ENCODE measurements around the gene CYREN. TPM values are rescaled to one million over a fixed set of nuclear protein-coding genes. Genes with fewer than 3 reads are reported as not detected.
"Not testable (repeated sequence)": the region's sequence is repeated elsewhere in the genome, so short reads cannot be mapped to it uniquely, and the experiment has no call there.

CYREN gene
- polyA plus RNA-seq, 3 donors, result 57.3 to 67.4 (median 60.9) TPM

DNA sequence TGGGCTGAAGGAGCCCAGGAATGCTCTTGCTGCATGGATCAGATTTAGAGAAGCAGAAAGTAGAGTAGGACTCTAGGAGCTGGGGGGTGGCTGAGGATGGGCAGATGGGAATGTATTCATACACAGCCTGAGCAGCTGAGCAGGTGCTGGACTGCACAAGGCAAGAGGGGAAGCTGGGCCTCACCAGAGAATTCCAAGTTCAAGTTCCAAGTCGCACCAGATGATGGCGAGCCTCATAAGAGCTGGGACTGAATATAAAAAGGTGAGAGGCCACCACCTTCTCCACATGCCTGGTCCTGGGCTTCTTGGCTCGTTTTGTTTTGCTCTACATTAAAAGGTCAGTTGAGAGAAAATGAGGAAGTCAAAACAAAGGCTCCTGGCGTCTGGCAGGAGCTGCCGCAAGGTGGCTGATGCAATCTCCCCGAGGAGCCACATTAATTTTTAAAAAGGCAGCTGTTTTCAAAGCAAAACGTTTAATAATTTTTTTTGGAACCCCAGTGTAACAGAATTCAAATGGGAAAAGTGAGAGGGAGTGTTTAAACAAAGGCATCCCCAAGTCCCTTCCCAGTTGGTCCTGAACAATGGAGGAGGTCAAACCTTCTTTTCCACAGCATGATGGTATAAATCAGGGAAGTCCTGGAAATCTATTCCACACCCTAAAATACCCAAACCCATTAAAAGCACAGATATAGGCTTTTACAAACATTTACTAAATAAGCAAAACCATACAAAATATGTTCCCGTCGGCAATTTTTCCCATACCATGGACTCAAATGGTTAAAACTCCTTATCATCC is 9.5 kb downstream of the CYREN start:
- no peak for DNase-seq (ENCODE audit: low read depth in 3 of 3, low spot score in 2 of 3)

DNA sequence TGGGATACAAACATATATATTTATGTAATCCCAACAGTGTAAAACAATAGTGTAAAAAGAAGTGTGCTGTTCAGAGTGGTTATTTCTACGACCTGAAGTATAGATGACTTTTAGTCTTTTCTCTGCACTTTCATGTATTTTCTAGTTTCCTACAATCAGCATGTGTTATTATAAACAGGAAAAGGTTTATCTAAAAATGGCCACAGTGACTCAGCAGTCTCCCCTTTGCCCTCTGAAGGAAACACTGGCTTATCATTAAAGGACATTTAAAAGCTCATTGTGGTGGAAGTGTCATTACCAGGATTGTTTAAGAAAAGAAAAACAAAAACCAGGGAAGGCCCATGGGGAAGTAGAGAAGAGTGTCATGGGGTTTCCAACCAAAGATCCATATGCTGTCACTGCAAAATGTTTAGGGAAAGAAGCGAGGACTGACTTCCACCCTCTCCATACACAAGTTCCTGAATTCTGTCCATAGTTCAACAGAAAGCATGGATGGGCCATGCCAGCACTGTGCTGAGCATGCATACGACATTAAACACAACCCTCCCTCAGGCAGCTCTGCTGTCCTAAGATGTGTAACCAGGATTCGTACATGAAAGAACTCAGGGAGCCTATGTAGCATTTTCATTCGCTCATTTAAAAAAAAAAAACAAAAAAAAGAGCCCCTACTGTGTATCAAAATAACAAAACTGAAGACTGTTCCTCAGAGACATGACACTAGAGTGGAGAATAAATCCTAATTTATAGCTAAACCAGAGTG is 10.2 kb downstream of the CYREN start:
- DNase-seq (ENCODE audit: low read depth in 3 of 3, low spot score in 2 of 3), result no peak

DNA sequence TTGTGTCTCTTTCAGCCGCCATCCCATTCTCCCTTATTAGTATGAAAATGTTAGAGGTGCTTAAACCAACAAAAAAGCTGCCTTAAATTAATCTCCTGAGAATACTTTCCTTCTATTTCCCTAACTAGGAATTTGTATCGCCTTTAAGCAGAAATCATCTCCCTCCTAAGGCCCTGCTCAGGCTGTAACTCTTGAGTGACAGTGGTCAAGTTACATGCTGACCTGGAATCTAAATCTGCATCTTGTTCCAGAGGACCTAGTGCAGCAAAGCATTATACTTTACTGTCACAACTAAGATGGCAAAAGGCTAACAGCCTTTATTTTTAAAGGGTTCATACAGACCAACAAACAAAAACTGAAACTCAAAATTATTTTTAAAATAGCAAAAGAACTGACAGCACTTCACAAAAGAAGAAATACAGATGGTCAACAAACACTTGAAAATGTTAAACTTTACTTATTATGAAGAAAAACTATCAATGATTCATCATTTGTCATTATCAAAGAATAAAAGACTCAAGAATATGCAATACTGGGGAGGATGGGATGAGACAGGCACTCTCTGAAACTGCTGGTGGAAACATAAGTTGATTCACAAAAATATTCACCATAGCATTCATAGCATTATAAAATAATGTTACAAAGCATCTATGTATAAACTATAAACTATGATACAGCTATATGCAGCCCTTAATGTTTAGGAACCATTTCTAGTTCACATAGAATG is 11.0 kb downstream of the CYREN start:
- no peak for DNase-seq (ENCODE audit: low read depth in 3 of 3, low spot score in 2 of 3)

DNA sequence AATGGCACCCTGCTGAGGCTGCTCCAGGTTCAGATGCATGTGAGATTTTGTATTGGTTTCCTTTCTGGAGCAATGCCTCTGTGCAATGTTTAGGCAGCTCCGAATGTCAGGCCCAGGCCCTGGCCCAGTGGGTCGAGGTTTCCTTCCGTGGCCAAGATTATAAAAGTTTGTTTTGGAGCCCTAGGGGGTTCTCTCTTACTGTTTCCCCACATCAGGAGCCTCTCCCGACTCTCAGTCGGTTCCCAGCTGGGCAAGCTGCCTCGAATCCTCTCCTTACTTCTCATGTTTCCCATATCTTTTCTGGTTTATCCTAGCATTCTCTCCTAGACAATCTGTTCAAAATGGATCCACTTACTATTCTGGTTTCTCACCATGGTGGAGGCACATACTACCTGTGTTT is 11.6 kb downstream of the CYREN start:
- DNase-seq (ENCODE audit: low read depth in 3 of 3, low spot score in 2 of 3), result no peak

DNA sequence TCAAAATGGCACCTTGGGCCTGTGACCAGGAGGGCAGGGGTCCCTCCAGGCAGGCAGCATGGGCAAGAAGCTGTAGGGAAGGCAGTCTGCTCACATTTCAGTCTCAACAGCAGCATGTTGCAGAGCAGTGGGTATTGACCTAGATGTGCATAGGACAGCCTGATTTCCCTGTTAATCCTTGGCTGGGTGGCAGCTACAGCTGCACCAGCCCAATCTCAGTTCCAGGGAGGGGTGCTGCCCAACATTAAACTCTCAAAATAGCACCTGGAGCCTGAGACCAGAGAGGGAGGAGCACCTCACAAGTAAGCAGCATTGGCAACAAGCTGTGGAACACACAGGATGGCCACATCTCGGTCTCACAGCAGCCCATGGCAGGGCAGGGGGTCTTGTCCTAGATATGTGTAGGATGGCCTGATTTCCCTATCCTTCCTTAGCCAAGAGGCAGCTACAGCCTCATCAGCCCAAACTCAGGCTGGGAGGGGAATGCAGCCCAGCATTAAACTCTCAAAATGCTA is 12.3 kb downstream of the CYREN start:
- no peak for DNase-seq (ENCODE audit: low read depth in 3 of 3, low spot score in 2 of 3)

DNA sequence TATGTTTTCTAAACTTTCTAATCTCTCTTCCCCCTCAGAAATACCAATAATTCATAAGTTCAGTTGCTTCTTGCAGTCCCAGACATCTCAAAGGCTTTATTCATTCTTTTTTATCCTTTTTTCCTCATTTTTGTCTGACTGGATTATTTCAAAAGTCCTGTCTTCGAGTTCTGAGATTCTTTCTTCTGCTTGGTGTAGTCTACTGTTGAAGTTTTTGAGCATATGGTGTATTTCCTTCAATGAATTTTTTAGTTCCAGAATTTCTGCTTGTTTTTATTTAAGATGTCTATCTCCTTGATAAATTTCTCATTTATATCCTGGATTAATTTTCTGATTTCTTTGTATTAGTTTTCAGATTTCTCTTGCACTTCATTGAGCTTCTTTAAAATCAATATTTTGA is 14.2 kb downstream of the CYREN start:
- no peak for DNase-seq (ENCODE audit: low read depth in 3 of 3, low spot score in 2 of 3)

DNA sequence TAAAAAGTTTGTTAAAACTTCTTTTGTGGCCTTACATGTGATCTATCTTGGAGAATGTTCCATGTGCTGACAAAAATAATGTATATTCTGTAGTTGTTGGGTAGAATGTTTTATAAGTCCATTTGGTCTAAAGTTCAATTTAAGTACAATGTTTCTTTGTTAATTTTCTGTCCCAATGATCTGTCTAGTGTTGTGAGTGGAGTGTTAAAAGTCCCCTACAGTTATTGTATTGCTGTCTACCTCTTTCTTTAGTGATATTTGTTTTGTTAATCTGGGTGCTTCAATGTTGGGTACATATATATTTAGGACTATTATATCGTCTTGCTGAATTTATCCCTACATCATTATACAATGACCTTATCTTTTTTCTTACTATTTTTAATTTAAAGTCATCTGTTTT is 15.8 kb downstream of the CYREN start:
- no peak for DNase-seq (ENCODE audit: low read depth in 3 of 3, low spot score in 2 of 3)

DNA sequence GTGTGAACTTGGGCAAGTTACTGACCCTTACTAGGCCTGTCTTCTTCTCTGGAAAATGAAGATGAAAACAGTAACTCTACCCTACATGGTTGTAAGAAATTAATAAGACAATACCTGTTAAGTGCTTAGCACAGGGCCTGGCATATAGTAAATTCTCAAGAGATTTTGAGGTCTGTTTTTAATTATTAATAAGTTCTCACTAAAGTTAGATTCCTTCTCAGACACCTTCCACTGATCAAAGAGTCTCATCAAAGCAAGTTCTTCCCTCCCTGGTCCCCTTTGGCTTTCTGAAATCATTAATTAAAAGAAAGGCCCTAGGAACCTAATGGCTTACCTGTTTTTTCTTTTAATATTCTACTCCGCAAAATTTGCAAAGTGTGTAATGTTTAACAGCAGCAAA is 18.1 kb downstream of the CYREN start:
- DNase-seq (ENCODE audit: low read depth in 3 of 3, low spot score in 2 of 3), result no peak

DNA sequence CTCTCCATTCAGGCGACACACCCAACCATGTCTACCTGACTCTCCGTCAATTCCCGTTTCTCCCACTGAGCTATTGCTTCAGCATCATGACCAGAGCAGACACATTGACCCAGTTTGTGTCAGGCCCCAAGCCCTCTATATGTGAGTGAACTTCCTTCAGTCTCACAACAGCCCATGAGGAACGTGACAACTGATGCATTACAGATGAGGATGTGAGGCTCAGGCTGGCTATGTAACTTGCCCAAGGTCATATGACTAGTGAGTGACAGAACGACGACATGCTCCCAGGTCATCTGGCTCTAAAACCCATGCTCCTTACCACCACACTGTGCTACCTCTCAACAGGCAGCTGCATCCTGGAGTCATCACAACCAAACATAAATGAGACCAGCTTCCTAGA is 19.0 kb downstream of the CYREN start:
- no peak for DNase-seq (ENCODE audit: low read depth in 3 of 3, low spot score in 2 of 3)

DNA sequence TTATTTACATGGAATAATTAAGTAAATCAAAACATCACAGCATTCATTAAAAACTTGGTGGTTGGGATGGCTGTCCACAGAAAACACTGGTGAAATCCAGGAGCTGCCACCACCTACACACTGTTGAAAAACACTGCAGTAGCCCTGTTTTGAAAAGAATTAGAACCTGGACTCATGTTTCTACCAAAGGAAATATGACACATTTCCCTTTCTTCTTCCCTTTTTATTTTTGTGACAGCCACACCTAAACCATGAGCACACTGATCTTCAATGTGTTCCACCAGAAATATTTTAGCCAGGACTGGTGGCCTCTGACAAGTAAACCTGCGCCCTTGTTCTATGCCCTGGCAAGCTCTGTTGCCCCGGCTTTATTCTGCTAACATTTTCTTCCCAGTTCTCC is 19.4 kb downstream of the CYREN start:
- DNase-seq (ENCODE audit: low read depth in 3 of 3, low spot score in 2 of 3), result no peak

DNA sequence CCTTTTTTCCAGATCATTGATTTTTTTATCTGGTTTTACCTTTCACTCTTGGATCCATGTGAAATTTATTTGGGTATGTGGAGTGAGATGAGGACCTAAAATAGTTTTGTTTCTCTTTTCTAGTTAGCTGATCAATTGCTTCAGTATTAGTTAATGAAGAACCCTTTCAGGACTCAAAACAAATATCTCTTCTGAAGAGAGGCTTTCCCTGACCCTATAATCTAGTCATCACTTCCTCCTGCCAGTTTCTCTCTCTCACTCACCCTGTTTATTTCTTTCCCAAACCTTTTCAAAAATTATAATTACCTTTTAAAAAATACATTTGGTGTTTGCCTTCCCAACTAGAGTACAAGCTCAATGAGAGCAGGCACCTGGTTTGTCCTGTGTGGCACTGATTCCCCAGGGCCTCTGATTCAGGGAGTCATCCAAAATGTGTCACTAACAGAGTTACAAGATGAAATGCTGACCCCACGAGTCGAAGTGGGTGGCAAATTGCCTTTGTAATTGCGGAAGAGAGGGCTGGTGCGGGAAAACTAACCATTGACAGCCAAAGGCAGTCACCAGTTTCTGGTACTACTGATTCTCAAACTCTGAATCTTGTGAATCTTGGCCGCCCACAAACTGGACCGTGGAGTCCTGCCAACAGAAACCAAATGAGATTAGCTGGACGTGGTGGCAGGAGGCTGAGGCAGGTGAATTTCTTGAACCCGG is 20.3 kb downstream of the CYREN start:
- no peak for DNase-seq (ENCODE audit: low read depth in 3 of 3, low spot score in 2 of 3)

DNA sequence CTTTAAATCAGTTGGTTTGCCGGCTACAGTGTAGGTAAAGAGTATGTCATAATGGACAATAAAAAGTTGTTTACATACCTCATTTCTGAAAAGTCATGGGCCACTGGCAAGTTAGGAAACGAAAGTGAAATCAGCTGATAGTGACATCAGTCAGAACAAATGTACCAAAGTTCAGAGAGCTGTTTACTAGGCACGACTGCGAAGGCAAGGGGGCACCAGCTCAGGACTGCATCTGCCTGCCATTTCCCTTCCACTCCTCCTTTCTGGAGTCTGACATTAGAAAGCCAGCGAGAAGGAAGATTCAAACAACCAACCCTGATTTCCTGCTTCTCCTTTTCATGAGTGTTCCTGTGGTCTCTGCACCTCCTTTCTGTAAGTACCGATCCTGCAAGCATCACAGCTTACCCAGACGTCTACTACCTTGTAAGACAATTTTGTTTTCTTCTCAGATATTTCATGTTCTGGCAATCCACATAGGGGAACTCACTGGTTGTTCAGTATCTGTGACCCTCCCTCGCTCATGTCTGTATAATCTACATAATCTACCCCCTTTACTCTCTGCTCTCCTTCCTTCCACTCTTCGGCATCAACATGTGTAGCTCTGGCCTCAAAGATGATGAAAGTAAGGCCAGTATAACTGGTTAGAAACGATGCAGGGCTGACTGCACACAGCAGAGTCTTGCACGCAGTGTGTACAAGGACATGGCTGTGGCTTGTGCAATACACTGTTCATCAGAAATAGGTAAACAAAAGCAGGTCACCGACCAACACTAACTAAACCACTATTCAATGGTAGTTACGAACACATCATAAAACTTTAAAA is 22.4 kb downstream of the CYREN start, which contains the start of gene TMEM140:
TSS of gene TMEM140 (plus strand) at position 174 of the 823 bp plus-strand sequence. CDS start 16,370 bp downstream, outside the sequence.
- DNase-seq (ENCODE audit: low read depth in 3 of 3, low spot score in 2 of 3), result no peak

DNA sequence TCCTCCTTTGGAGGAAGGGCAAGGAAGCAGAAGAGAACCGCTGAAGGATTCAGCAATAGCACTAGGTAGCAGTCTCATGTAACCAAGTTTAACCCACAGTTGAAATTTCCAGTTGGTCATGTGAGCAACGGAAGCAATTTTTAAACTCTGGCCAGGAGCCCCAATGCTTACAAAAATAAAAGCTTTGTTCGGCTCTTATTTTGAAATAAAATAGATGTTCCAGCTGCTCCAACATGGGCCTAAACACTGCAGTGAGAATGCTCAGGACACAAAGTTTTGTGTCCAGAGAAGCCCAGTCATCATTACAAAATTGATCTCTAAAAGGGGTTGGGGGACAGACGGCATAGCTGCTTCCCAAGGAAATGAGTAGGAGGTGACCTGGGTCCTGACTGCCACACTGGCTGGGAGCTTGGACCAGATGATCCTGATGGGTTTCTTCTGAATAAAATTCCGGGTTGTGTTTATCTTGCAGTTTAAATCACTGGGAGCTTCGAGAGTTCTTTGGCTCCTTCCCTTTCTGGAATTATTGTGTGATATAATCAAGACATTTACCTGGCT is 23.1 kb downstream of the CYREN start:
- DNase-seq (ENCODE audit: low read depth in 3 of 3, low spot score in 2 of 3), result no peak

DNA sequence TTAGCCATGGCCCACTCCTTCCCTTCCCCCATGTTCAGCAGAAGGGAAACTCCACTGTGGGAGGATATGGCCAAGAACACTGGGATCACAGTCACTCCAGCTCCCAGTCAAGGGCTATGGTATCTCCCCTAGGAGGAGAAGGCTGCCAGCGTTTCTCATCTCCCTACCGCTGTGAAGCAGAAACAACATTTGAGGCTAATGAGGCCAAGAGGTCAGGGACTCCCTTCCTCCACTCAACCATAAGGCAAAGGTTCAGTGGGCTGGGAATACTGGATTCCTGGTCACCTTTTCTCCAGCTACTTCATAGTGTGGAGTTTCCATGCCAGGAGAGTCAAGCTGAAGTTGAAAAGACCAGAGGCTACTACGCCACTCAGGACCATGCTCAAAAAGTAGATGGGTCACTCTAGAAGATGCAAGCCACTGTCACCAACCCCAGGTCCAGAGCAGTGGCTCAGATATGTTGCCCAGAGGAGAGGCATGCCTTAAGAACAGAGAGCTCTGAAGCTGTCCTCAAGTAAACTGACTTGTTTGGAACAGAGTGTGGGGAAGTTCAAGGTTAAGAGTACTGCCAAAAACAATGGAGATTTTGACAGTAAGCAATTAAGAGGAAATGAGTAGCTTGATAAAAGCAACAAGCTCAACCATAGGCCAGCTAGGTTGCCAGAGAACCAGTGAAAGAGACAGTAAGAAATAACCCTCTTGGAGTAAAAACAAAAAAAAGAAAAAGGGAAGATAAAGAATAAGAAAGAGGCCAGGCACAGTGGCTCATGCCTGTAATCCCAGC is 26.4 kb downstream of the CYREN start:
- no peak for DNase-seq (ENCODE audit: low read depth in 3 of 3, low spot score in 2 of 3)

DNA sequence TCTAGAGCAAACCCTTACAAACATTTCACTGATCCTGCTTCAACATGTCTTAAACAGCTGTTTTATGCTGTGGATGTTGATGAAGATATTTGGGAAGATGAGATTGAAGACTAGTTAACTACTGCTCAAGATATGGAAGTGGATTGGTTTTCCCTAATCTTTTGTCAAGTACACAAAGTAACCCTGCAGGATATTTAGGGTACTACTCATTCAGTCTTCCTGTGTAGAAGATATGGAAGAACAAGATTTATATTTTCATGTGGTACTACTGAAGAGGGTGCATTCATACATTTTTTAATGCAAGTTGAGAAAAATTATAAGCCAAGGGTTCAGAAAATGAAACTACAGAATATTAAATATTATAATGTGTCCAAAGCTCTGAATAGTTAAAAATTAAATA is 40.9 kb downstream of the CYREN start:
- DNase-seq (ENCODE audit: low read depth in 3 of 3, low spot score in 2 of 3), result no peak

DNA sequence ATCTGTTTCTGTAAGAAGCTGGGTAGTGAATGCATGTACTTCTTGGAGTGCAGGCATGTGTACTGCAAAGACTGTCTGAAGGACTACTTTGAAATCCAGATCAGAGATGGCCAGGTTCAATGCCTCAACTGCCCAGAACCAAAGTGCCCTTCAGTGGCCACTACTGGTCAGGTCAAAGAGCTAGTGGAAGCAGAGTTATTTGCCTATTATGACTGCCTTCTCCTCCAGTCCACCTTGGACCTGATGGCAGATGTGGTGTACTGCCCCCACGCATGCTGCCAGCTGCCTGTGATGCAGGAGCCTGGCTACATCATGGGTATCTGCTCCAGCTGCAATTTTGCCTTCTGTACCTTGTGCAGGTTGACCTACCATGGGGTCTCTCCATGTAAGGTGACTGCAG is 41.6 kb downstream of the CYREN start:
- no peak for DNase-seq (ENCODE audit: low read depth in 3 of 3, low spot score in 2 of 3)

DNA sequence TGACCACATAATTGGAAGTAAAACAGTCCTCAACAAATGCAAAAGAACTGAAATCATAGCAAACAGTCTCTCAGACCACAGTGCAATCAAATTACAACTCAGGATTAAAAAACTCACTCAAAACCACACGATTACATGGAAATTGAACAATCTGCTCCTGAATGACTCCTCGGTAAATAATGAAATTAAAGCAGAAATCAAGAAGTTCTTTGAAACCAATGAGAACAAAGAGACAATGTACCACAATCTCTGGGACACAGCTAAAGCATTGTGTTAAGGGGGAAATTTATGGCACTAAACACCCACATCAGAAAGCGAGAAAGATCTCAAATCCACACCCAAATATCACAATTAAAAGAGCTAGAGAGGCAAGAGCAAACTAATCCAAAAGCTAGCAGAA is 45.9 kb downstream of the CYREN start:
- not testable (repeated sequence) for DNase-seq (ENCODE audit: low read depth in 3 of 3, low spot score in 2 of 3)

DNA sequence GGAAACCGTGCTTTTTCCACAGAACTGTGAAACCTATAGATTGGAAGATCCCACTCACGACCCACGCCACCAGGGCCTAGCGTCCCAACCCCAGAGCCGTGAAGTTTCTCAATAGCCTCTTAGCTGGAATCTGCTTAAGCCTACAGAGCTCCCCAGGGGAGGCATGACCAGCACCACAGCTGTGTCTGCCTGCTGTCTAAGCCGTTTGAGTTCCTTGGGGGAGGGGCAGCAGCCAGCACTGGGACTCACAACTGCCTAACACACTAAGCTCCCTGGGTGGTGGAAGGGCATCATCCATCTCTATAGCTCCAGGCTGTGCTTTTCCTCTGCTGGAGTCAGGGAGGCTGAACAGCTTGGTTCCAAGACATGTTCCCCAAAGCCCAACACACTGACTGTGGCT is 48.6 kb downstream of the CYREN start:
- DNase-seq (ENCODE audit: low read depth in 3 of 3, low spot score in 2 of 3), result no peak

DNA sequence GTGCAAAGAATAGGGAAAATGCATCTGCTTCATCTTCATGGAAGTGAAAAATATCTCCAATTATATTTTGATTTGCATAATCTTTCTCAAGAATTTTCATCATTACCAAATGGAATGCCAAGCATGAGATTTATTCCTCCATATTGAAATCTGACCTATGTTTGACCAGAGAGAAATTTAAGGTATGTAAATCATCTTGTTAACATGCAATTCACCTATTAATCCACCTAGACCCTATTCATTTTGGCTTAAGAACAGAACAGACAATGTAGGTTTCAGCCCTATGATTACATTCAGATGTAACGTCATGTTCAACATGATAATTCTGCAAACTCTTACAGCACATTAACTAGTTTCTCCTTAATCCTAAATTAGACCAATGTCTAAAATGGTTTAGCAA is 53.4 kb downstream of the CYREN start:
- DNase-seq (ENCODE audit: low read depth in 3 of 3, low spot score in 2 of 3), result no peak

Measured in right renal cortex interstitium (tissue), 3 donors.